Nephron (organoid): ENCODE results near the gene GRIN3B.

Source experiments
- H3K27ac Mint-ChIP-seq, 3 experiments: 2 replicates each; pipeline ENCODE4 v1.8.0; 2020; ENCODE audit warnings: mixed read lengths in 3 of 3, mild to moderate bottlenecking in 2 of 3, moderate library complexity in 1 of 3
- H3K27me3 Mint-ChIP-seq: 2 replicates; pipeline ENCODE4 v1.8.0; 2021; ENCODE audit warnings: low read depth, mild to moderate bottlenecking, moderate library complexity, mixed read lengths
- H3K36me3 Mint-ChIP-seq: 2 replicates; pipeline ENCODE4 v1.8.0; 2020; ENCODE audit warnings: low read depth, mixed read lengths
- H3K4me1 Mint-ChIP-seq: 2 replicates; pipeline ENCODE4 v1.8.0; 2020; ENCODE audit warnings: mixed read lengths
- H3K4me3 Mint-ChIP-seq, 3 experiments: 2 replicates each; pipeline ENCODE4 v1.8.0; 2020; ENCODE audit warnings: mild to moderate bottlenecking in 3 of 3, mixed read lengths in 3 of 3, moderate library complexity in 2 of 3
- H3K9me3 Mint-ChIP-seq: 2 replicates; pipeline ENCODE4 v1.8.0; 2020; ENCODE audit warnings: mixed read lengths
- CTCF ChIP-seq, 3 experiments: fragments of 200-600 bp; sonication (generic); IDR thresholded peaks; one replicate each; pipeline ENCODE4 v1.5.0; 2021; ENCODE audit warnings: antibody characterized with exemption in 3 of 3; ENCODE audit not compliant: unreplicated experiment in 3 of 3

GRIN3B gene

GRCh38 chr19:994516-994915, 5.7 kb upstream of the GRIN3B start:
- peaks cover 10% of the 10 kb centered on the region for H3K4me1 Mint-ChIP-seq
- no peak overlapping the region for H3K27ac Mint-ChIP-seq
- H3K27me3 Mint-ChIP-seq: peaks cover 40% of the 10 kb centered on the region
- TF ChIP-seq CTCF (IDR thresholded peaks at IDR 0.05; ENCODE audit: unreplicated experiment in 3 of 3): no peak
- peaks cover 4% of the 10 kb centered on the region for H3K36me3 Mint-ChIP-seq
- no peak overlapping the region for H3K4me3 Mint-ChIP-seq
- H3K9me3 Mint-ChIP-seq: no peaks in the 10 kb centered on the region

- Mint-ChIP-seq H3K27ac (no peak overlapping the region), H3K27me3 (peaks cover 46% of the 10 kb centered on the region), H3K9me3 (no peaks in the 10 kb centered on the region), H3K36me3 (peaks cover 4% of the 10 kb centered on the region), H3K4me3 (no peak overlapping the region), H3K4me1 (peaks cover 10% of the 10 kb centered on the region)
- TF ChIP-seq CTCF (IDR thresholded peaks at IDR 0.05; ENCODE audit: unreplicated experiment in 3 of 3): no peak
These were observed 5.0 kb upstream of the GRIN3B start for GRCh38 chr19:995051-995827.

DNA sequence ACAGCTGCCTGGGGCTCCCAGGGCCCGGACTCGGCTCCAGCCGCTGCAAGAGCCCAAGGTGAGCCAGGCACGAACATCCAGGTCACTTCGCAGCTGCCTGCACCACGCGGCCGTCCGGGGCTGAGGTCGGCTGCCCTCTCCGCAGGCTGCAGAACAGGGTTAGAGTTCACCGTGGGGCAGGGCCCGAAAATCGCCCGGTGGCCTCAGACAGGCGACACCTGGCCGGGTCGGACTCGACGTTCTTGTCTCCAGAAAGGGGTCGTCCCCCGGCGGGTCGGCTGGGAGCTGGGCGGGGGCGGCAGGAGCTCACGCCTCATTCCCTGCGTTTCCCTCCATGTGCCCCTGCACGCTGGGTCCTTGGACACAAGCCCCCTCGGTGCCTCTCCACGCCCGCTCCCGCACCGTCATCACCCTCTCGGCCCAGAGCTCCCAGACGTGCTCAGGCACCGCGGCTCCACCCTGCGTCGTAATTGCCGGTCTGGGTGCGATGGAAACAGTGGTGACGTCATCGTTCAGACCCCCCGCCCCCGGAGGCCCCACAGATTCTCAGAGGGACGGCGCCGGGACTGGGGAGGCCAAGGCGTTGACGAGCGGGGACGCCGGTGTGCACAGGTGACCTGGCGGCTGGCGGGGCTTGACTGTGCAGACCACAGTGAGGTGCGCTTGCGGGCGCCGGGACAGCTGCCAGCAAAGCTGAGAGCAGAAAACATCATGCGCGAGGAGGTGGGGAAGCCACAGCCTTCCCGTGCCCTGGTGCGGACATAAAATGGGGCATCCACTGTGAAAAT, 4.0 kb upstream of the GRIN3B start:
- H3K27ac Mint-ChIP-seq: no peak overlapping the region
- H3K4me3 Mint-ChIP-seq: peak overlapping the region in 2 of 3 experiments; percentile 10 to 29
- H3K9me3 Mint-ChIP-seq: no peaks in the 10 kb centered on the region
- H3K4me1 Mint-ChIP-seq: peaks cover 10% of the 10 kb centered on the region
- peaks cover 50% of the 10 kb centered on the region for H3K27me3 Mint-ChIP-seq
- H3K36me3 Mint-ChIP-seq: peaks cover 4% of the 10 kb centered on the region
- TF ChIP-seq CTCF (IDR thresholded peaks at IDR 0.05; ENCODE audit: unreplicated experiment in 3 of 3): no peak

GRCh38 chr19:998064-998463, 2.2 kb upstream of the GRIN3B start:
- H3K27me3 Mint-ChIP-seq: peaks cover 65% of the 10 kb centered on the region
- H3K27ac Mint-ChIP-seq: no peak overlapping the region
- no peak for TF ChIP-seq CTCF (IDR thresholded peaks at IDR 0.05; ENCODE audit: unreplicated experiment in 3 of 3)
- no peaks in the 10 kb centered on the region for H3K36me3 Mint-ChIP-seq
- peak overlapping the region in 2 of 3 experiments; percentile 7 to 59 for H3K4me3 Mint-ChIP-seq
- H3K4me1 Mint-ChIP-seq: peaks cover 10% of the 10 kb centered on the region
- no peaks in the 10 kb centered on the region for H3K9me3 Mint-ChIP-seq

- Mint-ChIP-seq H3K36me3 (no peaks in the 10 kb centered on the region), H3K27ac (no peak overlapping the region), H3K9me3 (no peaks in the 10 kb centered on the region), H3K4me1 (peaks cover 10% of the 10 kb centered on the region), H3K4me3 (peak overlapping the region; percentile 61 to 76 (median 66)), H3K27me3 (peaks cover 71% of the 10 kb centered on the region)
- TF ChIP-seq CTCF (IDR thresholded peaks at IDR 0.05; ENCODE audit: unreplicated experiment in 3 of 3): no peak
These were observed 870 bp upstream of the GRIN3B start for GRCh38 chr19:999379-999719.
